AML-193 (cell line): ENCODE results near the gene KRT86.
"Not testable (repeated sequence)": the region's sequence is repeated elsewhere in the genome, so short reads cannot be mapped to it uniquely, and the experiment has no call there.

Source experiments
- DNase-seq, 2 experiments: peaks; one replicate each; lab custom pipeline; 2025; lab: John Stamatoyannopoulos, UW

Gene KRT86

GRCh38 chr12:52336641-52337040 lies 62.2 kb downstream of the KRT86 start:
- no peak for DNase-seq

GRCh38 chr12:52337054-52337453 lies 62.6 kb downstream of the KRT86 start:
- DNase-seq, result no peak

GRCh38 chr12:52338241-52338960 lies 64.0 kb downstream of the KRT86 start:
- DNase-seq, result no peak

DNA sequence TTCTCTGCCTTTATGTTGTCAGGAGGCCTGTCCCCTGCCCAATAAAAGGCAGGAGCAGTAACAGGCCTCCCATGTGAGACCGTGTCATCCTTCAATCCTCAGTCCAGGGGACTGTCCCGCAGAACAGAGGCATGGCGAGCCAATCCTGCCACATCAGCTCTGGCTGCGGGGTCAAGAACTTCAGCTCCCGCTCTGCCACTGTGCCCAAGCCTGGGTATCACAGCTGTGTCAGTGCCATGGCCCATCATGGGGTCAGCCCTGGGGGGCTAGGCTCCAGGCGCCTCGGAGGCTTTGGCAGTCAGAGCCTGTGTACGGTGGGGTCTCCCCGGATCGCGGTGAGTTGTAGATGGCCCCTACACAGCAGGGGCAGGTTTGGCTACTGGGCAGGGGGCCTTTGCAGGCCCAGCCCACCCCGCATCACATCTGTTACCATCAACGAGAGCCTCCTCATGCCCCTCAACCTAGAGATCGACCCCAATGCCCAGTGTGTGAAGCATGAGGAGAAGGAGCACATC lies 66.7 kb downstream of the KRT86 start:
- no peak for DNase-seq

- no peak for DNase-seq
Observed at GRCh38 chr12:52342781-52343490, 68.5 kb downstream of the KRT86 start.

DNA sequence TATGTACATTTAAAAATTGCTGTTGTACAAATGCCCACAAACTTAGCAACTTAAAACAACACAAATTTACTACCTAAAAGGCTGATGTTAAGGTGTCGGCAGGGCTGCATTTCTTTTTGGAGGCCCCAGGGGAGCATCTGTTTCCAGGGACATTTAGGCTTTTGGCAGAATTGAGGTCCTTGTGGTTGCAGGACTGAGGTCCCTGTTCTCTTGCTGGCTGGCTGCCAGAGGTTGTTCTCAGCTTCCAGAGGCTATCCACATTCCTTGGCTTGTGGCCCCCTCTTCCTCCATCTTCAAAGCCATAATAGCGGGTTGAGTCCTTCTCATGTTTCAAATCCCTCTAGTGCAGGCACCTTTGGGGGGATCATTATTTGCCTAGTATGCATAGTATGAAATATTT lies 69.1 kb downstream of the KRT86 start:
- DNase-seq, result no peak

DNA sequence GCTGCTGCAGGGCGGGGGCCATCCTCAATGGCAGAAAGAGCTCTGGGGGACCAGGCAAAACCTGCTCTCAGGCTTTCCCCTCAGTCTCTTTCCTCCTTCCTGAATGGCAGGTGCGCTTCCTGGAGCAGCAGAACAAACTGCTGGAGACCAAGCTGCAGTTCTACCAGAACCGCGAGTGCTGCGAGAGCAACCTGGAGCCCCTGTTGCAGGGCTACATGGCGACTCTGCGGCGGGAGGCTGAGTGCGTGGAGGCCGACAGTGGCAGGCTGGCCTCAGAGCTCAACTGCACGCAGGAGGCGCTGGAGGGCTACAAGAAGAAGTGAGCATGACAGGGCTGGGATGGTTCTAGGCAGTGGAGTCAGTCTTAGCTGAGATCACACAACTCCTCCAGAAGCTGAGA lies 69.7 kb downstream of the KRT86 start:
- no peak for DNase-seq

GRCh38 chr12:52345041-52345440 lies 70.6 kb downstream of the KRT86 start:
- not testable (repeated sequence) for DNase-seq

DNA sequence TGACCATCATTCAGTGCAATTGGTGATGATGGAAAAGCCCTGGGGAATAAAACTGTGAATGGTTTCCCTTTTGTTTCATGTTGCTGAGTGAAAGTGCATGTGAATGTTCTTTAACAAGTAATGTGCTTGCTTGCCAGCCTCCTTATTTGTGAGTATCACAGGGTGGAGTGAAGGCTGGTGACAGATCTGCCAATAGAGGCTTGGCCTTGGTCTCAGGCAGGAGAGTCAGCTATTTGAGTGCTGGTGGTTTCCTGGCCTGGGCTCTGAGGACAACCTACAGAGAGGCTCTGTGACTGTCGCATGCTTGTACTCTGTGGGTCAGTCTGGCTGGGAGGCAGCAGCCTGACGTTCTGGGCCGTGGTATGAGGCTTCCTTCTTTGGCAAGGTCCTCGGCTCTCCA lies 72.1 kb downstream of the KRT86 start:
- no peak for DNase-seq

DNA sequence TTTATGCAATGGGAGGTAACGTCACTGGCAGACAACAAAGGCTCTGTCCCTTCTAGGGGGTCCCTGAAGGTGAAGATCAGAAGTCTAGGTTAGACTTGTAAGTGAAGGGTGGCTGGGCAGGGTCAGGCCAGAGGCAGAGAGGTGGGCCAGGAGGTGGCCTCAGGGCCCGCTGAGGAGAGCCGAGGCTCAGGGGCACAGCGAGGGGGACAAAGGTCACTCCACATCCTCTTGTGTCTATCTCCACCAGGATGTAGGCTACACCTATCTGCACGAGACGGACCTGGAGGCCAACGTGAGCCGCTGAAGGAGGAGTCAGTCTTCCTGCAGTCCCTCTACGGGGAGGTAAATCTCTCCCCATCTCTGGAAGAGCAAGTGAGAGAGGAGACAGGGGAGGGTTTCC lies 72.6 kb downstream of the KRT86 start:
- no peak for DNase-seq

DNA sequence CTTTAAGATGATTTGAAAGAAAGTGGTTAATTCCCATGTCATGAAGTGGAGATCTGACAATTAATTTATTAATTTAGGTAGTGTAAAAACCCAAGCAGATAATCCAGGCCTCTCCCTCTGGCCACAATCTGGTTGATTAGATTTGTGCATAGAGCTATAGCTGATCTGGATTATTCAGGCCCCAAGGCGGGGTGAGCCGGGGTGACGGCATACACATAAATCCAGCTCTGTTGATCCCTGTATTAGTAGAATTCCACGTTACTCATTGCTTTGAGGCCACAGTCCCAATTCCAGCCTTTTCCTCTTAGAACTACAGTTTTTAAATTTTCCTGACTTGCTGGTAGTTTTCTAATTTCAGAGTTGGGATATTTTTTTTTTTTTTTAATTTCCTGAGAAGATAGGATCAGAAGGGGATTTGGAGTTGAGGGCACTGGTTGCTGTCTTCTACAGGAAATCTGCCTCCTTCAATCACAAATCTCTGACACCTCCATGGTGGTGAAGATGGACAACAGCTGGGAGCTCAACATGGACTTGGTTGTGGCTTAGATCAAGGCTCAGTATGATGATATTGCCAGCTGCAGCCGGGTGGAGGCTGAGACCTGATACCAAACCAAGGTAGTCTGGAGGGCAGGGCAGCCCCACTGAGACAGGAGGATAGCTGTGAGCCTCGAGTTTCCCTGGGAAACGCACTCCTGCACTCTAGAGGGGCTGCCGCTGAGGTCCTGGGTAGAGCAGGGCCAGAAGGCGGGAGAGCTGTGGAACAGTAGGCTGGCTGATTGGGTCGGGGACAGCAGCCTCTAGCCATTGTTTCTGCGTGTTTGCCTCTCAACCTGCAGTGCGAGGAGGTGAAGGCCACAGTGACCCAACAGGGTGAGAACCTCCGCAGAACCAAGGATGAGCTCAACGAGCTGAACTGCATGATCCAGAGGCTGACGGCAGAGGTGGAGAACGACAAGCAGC lies 73.4 kb downstream of the KRT86 start:
- no peak for DNase-seq

DNA sequence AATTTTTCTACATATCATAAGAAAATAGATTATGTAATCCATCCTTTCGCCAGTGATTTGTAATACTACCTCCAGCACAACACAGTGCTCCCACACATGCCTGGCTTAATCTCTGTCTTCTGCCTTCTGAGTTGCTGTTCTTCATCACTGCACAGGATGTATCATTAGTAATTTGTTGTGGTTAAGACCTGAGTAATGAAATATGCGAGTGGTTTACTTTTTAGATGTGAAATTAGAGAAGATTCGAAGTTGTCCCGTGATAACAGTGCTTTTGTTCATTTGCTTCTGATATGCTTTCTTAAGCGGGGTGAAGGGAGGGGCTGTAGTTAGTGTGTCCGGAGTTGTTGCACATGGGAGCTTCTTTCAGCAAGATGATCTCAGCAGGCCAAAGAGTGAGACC lies 74.8 kb downstream of the KRT86 start:
- DNase-seq, result no peak

DNA sequence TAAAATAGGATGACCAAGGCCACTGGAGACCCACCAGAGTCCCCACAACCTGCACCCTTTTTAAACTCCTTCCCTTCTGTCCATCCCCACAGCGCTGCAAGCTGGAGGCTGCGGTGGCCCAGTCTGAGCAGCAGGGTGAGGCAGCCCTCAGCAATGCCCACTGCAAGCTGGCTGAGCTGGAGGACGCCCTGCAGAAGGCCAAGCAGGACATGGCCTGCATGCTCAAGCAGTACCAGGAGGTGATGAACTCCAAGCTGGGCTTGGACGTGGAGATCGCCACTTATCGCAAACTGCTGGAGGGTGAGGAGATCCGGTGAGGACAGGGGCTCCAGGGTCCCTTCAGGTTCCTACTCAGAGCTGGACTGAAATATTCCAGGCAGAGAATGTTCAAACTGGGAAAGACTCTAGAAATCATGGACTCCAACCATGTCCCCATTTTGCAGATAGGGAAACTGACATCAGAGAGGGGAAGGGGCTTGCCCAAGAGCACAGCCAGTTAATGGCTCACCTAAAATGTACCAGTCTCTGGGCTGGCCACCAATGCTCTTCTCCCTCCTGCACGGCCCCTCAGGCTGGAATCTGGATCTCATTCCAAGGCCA lies 75.7 kb downstream of the KRT86 start:
- DNase-seq, result no peak

GRCh38 chr12:52350786-52351185 lies 76.3 kb downstream of the KRT86 start:
- DNase-seq, result no peak

DNA sequence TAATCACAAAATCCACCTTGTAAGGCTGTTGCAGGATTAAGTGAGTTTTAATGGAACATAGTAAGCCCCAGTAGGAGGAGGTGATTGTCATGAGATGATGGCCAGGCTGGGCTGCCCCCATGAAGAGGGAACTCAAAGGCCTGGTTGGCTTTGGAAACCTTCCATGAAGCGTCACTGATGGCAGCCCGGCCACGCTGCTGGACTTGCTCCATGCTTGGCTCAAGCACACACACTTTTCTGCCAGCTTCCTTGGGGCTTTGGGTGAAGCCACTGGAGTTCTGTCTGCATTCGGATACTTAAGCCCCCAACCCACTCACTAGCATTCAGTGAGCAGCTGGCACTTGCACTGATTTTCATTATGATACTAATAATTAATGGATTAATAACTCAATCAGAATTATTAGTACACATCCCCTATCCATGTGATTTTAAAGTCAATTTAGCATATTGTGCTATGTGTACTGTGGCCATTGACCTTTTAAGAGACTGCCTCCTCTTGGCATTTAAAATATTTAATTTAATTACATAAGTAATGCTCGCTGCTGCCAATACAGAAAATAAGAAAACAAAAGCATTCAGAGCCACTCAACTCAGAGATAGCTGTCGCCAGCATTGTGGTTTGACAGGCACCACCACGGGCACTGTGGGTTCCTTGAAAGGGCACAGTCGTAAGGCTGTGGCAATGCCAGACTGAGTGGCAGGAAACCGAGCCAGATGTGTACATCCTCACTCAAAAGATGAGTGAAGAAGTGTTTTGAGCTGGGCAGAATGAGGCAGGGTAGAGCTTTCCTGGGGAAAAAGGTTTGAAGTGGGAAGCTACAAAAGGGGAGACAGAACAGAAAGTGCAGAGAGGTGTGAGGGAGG lies 77.0 kb downstream of the KRT86 start:
- DNase-seq, result no peak

- no peak for DNase-seq
Observed at GRCh38 chr12:52352951-52353350, 78.5 kb downstream of the KRT86 start.

DNA sequence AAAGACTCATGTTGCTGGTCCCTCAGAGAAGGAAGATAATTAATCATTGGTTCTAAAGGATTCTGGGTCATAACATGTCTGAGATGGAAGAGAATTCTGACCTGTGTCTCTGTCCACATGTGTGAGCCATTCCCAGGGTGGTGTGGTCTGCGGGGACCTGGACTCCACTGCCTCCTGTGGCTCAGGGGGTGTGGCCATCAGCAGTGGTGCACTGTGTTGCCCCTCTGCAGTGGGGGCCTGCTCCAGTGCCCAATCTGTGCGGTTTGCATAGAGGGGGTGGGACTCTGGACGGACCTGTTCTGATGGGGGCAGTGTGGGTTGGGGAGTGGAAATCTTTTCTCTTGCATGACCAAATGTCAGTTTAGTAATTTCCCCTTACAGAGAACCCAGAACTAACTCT lies 79.3 kb downstream of the KRT86 start:
- no peak for DNase-seq

DNA sequence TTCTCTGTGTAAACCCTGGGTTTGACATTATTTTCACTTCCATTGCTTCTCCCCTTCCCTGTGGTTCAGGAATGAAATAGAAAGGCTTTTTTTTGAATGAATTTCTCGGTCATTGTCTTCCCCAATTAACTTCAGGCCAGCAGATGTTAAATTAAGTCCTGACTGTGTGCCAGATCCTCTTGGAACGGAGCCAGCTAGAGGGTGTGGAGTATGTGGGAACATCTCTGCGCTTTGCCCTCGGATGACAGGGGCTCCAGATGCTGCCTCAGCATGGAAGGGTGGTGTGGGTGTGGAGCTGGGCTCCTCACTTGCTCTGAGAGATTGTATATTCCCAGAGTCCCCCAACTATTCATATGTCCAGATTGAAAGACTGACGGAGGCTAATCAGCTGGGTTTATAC lies 79.8 kb downstream of the KRT86 start:
- DNase-seq, result no peak

DNA sequence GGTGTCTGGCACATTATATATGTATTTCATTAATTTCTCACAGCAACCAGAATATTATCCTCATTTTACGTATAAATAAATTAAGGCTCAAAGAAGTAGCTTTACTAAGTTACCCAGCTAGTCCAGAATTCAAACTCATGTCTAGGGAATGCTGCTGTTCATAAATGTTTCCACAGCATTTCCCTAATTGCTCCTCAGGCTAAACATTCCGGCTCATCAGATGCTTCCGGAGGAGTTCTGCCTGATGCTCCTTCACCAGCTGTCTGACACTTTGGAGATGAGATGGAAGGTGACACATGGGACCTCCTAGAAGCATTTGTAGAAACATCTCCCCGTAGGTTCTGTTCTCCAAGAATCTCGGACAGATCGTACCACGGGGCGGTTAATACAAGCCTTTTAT lies 80.7 kb downstream of the KRT86 start:
- no peak for DNase-seq

- DNase-seq, result no peak
Observed at GRCh38 chr12:52356031-52356761, 81.8 kb downstream of the KRT86 start.
